ENCODE data around the gene ENGASE.
A peak's percentile ranks its signal among the peaks of the same experiment; 100 is the strongest.

The ENGASE gene

GRCh38 chr17:79112471-79112870, 37.8 kb downstream of the ENGASE start:
- TF ChIP-seq CREB1 (IDR thresholded peaks at IDR 0.05; ENCODE audit: low read depth) (no peak), YY1 (IDR thresholded peaks at IDR 0.05; ENCODE audit: low read depth) (no peak), NFIC (IDR thresholded peaks at IDR 0.05) (no peak), FOXM1 (IDR thresholded peaks at IDR 0.05; ENCODE audit: borderline replicate concordance, low read depth) (no peak), TCF12 (IDR thresholded peaks at IDR 0.05; ENCODE audit: low read depth) (no peak), CEBPB (IDR thresholded peaks at IDR 0.05) (no peak), TAF1 (IDR thresholded peaks at IDR 0.05; ENCODE audit: low read depth) (no peak), RAD21 (IDR thresholded peaks at IDR 0.05; ENCODE audit: low read depth) (no peak), EP300 (IDR thresholded peaks at IDR 0.05; ENCODE audit: borderline replicate concordance) (no peak), EGR1 (IDR thresholded peaks at IDR 0.05) (no peak), TEAD4 (IDR thresholded peaks at IDR 0.05) (no peak), ZBTB7A (IDR thresholded peaks at IDR 0.05; ENCODE audit: low read depth) (no peak)
- TF ChIP-seq, protein P1, sequence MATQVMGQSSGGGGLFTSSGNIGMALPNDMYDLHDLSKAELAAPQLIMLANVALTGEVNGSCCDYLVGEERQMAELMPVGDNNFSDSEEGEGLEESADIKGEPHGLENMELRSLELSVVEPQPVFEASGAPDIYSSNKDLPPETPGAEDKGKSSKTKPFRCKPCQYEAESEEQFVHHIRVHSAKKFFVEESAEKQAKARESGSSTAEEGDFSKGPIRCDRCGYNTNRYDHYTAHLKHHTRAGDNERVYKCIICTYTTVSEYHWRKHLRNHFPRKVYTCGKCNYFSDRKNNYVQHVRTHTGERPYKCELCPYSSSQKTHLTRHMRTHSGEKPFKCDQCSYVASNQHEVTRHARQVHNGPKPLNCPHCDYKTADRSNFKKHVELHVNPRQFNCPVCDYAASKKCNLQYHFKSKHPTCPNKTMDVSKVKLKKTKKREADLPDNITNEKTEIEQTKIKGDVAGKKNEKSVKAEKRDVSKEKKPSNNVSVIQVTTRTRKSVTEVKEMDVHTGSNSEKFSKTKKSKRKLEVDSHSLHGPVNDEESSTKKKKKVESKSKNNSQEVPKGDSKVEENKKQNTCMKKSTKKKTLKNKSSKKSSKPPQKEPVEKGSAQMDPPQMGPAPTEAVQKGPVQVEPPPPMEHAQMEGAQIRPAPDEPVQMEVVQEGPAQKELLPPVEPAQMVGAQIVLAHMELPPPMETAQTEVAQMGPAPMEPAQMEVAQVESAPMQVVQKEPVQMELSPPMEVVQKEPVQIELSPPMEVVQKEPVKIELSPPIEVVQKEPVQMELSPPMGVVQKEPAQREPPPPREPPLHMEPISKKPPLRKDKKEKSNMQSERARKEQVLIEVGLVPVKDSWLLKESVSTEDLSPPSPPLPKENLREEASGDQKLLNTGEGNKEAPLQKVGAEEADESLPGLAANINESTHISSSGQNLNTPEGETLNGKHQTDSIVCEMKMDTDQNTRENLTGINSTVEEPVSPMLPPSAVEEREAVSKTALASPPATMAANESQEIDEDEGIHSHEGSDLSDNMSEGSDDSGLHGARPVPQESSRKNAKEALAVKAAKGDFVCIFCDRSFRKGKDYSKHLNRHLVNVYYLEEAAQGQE (IDR thresholded peaks at IDR 0.05; ENCODE audit: low read depth): no peak
- TF ChIP-seq, protein P2, sequence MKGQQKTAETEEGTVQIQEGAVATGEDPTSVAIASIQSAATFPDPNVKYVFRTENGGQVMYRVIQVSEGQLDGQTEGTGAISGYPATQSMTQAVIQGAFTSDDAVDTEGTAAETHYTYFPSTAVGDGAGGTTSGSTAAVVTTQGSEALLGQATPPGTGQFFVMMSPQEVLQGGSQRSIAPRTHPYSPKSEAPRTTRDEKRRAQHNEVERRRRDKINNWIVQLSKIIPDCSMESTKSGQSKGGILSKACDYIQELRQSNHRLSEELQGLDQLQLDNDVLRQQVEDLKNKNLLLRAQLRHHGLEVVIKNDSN (IDR thresholded peaks at IDR 0.05): no peak
- TF ChIP-seq, protein P3, sequence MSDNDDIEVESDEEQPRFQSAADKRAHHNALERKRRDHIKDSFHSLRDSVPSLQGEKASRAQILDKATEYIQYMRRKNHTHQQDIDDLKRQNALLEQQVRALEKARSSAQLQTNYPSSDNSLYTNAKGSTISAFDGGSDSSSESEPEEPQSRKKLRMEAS (IDR thresholded peaks at IDR 0.05): no peak

GRCh38 chr17:79113699-79114457, 39.3 kb downstream of the ENGASE start:
- TF ChIP-seq NFIC (IDR thresholded peaks at IDR 0.05): no peak
- TF ChIP-seq ZBTB7A (IDR thresholded peaks at IDR 0.05; ENCODE audit: low read depth): no peak
- no peak for TF ChIP-seq TAF1 (IDR thresholded peaks at IDR 0.05; ENCODE audit: low read depth)
- no peak for TF ChIP-seq CREB1 (IDR thresholded peaks at IDR 0.05; ENCODE audit: low read depth)

GRCh38 chr17:79114458-79115301, 40.1 kb downstream of the ENGASE start:
- peak; percentile 44 for TF ChIP-seq TCF12 (IDR thresholded peaks at IDR 0.05; ENCODE audit: low read depth)
- TF ChIP-seq TAF1 (IDR thresholded peaks at IDR 0.05; ENCODE audit: low read depth): no peak
- TF ChIP-seq, protein P2 (IDR thresholded peaks at IDR 0.05): no peak
- TF ChIP-seq, protein P3 (IDR thresholded peaks at IDR 0.05): peak; percentile 8; the same call in 1 of the 2 replicates
- TF ChIP-seq TEAD4 (IDR thresholded peaks at IDR 0.05): peak; percentile 53
- TF ChIP-seq ZBTB7A (IDR thresholded peaks at IDR 0.05; ENCODE audit: low read depth): 0 out of 2 replicates have a peak, but pooled peaks have one; percentile 34
- peak; percentile 91 for TF ChIP-seq NFIC (IDR thresholded peaks at IDR 0.05)
- no peak for TF ChIP-seq FOXM1 (IDR thresholded peaks at IDR 0.05; ENCODE audit: borderline replicate concordance, low read depth)
- TF ChIP-seq EP300 (IDR thresholded peaks at IDR 0.05; ENCODE audit: borderline replicate concordance): peak; percentile 53; the same call in 1 of the 2 replicates

- TF ChIP-seq EP300 (IDR thresholded peaks at IDR 0.05; ENCODE audit: borderline replicate concordance): no peak
- TF ChIP-seq CEBPB (IDR thresholded peaks at IDR 0.05): no peak
- no peak for TF ChIP-seq TCF12 (IDR thresholded peaks at IDR 0.05; ENCODE audit: low read depth)
- TF ChIP-seq, protein P2 (IDR thresholded peaks at IDR 0.05): no peak
- no peak for TF ChIP-seq TEAD4 (IDR thresholded peaks at IDR 0.05)
- TF ChIP-seq TAF1 (IDR thresholded peaks at IDR 0.05; ENCODE audit: low read depth): no peak
- TF ChIP-seq CREB1 (IDR thresholded peaks at IDR 0.05; ENCODE audit: low read depth): no peak
- TF ChIP-seq YY1 (IDR thresholded peaks at IDR 0.05; ENCODE audit: low read depth): no peak
- no peak for TF ChIP-seq FOXM1 (IDR thresholded peaks at IDR 0.05; ENCODE audit: borderline replicate concordance, low read depth)
- no peak for TF ChIP-seq ZBTB7A (IDR thresholded peaks at IDR 0.05; ENCODE audit: low read depth)
- no peak for TF ChIP-seq NFIC (IDR thresholded peaks at IDR 0.05)
- TF ChIP-seq, protein P1 (IDR thresholded peaks at IDR 0.05; ENCODE audit: low read depth): no peak
- TF ChIP-seq, protein P3 (IDR thresholded peaks at IDR 0.05): no peak
- no peak for TF ChIP-seq EGR1 (IDR thresholded peaks at IDR 0.05)
- no peak for TF ChIP-seq RAD21 (IDR thresholded peaks at IDR 0.05; ENCODE audit: low read depth)
Measured at GRCh38 chr17:79115487-79115886, 40.9 kb downstream of the ENGASE start.
